Osteoblast (primary cell): ENCODE data around the gene CPED1. TPM values are rescaled to one million over a fixed set of nuclear protein-coding genes. Genes with fewer than 3 reads are reported as not detected.

Source experiments
- DNase-seq: peaks from one replicate; pipeline ENCODE4 v3.0.0; 2011; ENCODE audit warnings: low spot score, mixed read lengths; ENCODE audit not compliant: insufficient read length; ENCODE audit errors: missing footprints
- H2AFZ ChIP-seq: 2 replicates; pipeline ENCODE4 v1.6.0; 2011; ENCODE audit warnings: mild to moderate bottlenecking, low read length
- H3K27ac ChIP-seq: 2 replicates; pipeline ENCODE4 v1.5.1; 2011; ENCODE audit warnings: mild to moderate bottlenecking, low read depth, low read length, moderate library complexity
- H3K27me3 ChIP-seq: 2 replicates; pipeline ENCODE4 v1.6.0; 2012; ENCODE audit warnings: mild to moderate bottlenecking, control low read depth, inconsistent platforms, low read length, moderate library complexity; ENCODE audit not compliant: insufficient read depth
- H3K36me3 ChIP-seq: 2 replicates; pipeline ENCODE4 v1.5.1; 2011; ENCODE audit warnings: mild to moderate bottlenecking, low read length, control low read depth, moderate library complexity; ENCODE audit not compliant: insufficient read depth
- H3K4me1 ChIP-seq: 2 replicates; pipeline ENCODE4 v1.5.1; 2011; ENCODE audit warnings: mild to moderate bottlenecking, low read length, control low read depth, moderate library complexity; ENCODE audit not compliant: insufficient read depth
- H3K4me2 ChIP-seq: 2 replicates; pipeline ENCODE4 v1.6.0; 2011; ENCODE audit warnings: mild to moderate bottlenecking, low read length; ENCODE audit not compliant: insufficient read depth
- H3K4me3 ChIP-seq: fragments of 200-600 bp; sonication (generic); 3 replicates; pipeline ENCODE4 v1.5.1; 2012; ENCODE audit warnings: mild to moderate bottlenecking, low read length, inconsistent platforms; ENCODE audit not compliant: insufficient read depth
- H3K79me2 ChIP-seq: 2 replicates; pipeline ENCODE4 v1.6.0; 2012; ENCODE audit warnings: mild to moderate bottlenecking, low read length, control low read depth, inconsistent platforms; ENCODE audit not compliant: insufficient read depth
- H3K9me3 ChIP-seq: 2 replicates; pipeline ENCODE4 v1.5.1; 2011; ENCODE audit warnings: low read depth, low read length, control low read depth
- H4K20me1 ChIP-seq: 2 replicates; pipeline ENCODE4 v1.6.0; 2012; ENCODE audit warnings: mild to moderate bottlenecking, low read length, control low read depth; ENCODE audit not compliant: insufficient read depth
- CTCF ChIP-seq: IDR thresholded peaks from 2 replicates; pipeline ENCODE4 v1.5.1; 2011; ENCODE audit warnings: mild to moderate bottlenecking, low read depth, low read length, moderate library complexity; ENCODE audit errors: extremely low read depth
- small RNA-seq: library from RNA; depleted of rRNA; stranded (forward); fragments of <200 nt; gene quantifications from one replicate; pipeline ENCODE3, GENCODE V24; 2012
- total RNA-seq: library from RNA; depleted of rRNA; stranded (reverse); fragments of >200 nt; gene quantifications from 2 replicates; pipeline ENCODE4 v1.2.3, GENCODE V29; 2012

CPED1 gene
- total RNA-seq, 1 donor: 30.8 TPM

- H3K4me1 ChIP-seq: peaks cover 10% of the 10 kb centered on the region
- H3K9me3 ChIP-seq: no peaks in the 10 kb centered on the region
- no peak overlapping the region for H2AFZ ChIP-seq
- no peaks in the 10 kb centered on the region for H3K79me2 ChIP-seq
- no peaks in the 10 kb centered on the region for H4K20me1 ChIP-seq
- H3K4me3 ChIP-seq: no peak overlapping the region
- TF ChIP-seq CTCF: no peak
- no peak for DNase-seq
- no peaks in the 10 kb centered on the region for H3K27me3 ChIP-seq
- H3K4me2 ChIP-seq: no peak overlapping the region
- no peak overlapping the region for H3K27ac ChIP-seq
- H3K36me3 ChIP-seq: peaks cover 7% of the 10 kb centered on the region
Measured at GRCh38 chr7:121344093-121344492, 355.6 kb downstream of the CPED1 start.

- no peak overlapping the region for H3K27ac ChIP-seq
- H4K20me1 ChIP-seq: no peaks in the 10 kb centered on the region
- peaks cover 10% of the 10 kb centered on the region for H3K4me1 ChIP-seq
- no peak overlapping the region for H2AFZ ChIP-seq
- peaks cover 7% of the 10 kb centered on the region for H3K36me3 ChIP-seq
- no peak for TF ChIP-seq CTCF
- H3K4me3 ChIP-seq: no peak overlapping the region
- no peak for DNase-seq
- H3K27me3 ChIP-seq: no peaks in the 10 kb centered on the region
- no peaks in the 10 kb centered on the region for H3K79me2 ChIP-seq
- H3K4me2 ChIP-seq: no peak overlapping the region
- H3K9me3 ChIP-seq: no peaks in the 10 kb centered on the region
Measured at GRCh38 chr7:121344497-121344896, 356.0 kb downstream of the CPED1 start.

Small RNAs within 50 kb of the gene (small RNA-seq; reads per million reads assigned to genes)
- gene HMGN1P18 (not detected), gene RNA5SP240 (not detected), gene RNA5SP241 (not detected), gene RNU6-517P (0.45 reads per million)

Other genes starting within 250 kb of the CPED1 start
- gene TSPAN12, start 130.6 kb upstream of the CPED1 start, total RNA-seq: 0.59 and 1.8 TPM in 2 replicates
- gene ING3, start 37.9 kb upstream of the CPED1 start, total RNA-seq: 16.6 and 17.7 TPM in 2 replicates